GM23248 (cell line): ENCODE data around the gene FADS3. TPM values are rescaled to one million over a fixed set of nuclear protein-coding genes. Genes with fewer than 3 reads are reported as not detected.

Experiments used
- DNase-seq: peaks from one replicate; pipeline ENCODE4 v3.0.0-alpha.2; 2015
- H2AFZ ChIP-seq: fragments of 200-600 bp; sonication (generic); 2 replicates; pipeline ENCODE4 v1.6.1; 2016; ENCODE audit warnings: antibody characterized with exemption
- H3F3A ChIP-seq: fragments of 200-600 bp; sonication (generic); 2 replicates; pipeline ENCODE4 v1.6.1; 2016; ENCODE audit warnings: mild to moderate bottlenecking, antibody characterized with exemption, mixed run types; ENCODE audit not compliant: insufficient read depth
- H3K27ac ChIP-seq: fragments of 200-600 bp; sonication (generic); 2 replicates; pipeline ENCODE4 v1.5.1; 2016; ENCODE audit warnings: mild to moderate bottlenecking
- H3K27me3 ChIP-seq: fragments of 200-600 bp; sonication (generic); replicated peaks from 2 replicates; pipeline ENCODE4 v1.6.1; 2016; ENCODE audit warnings: mild to moderate bottlenecking; ENCODE audit not compliant: insufficient read depth
- H3K36me3 ChIP-seq: fragments of 200-600 bp; sonication (generic); 2 replicates; pipeline ENCODE4 v1.6.1; 2016; ENCODE audit warnings: low read depth, mild to moderate bottlenecking
- H3K4me1 ChIP-seq: fragments of 200-600 bp; sonication (generic); 2 replicates; pipeline ENCODE4 v1.6.1; 2016; ENCODE audit warnings: mild to moderate bottlenecking; ENCODE audit not compliant: insufficient read depth
- H3K4me2 ChIP-seq: fragments of 200-600 bp; sonication (generic); one replicate; pipeline ENCODE4 v1.6.1; 2016; ENCODE audit warnings: mild to moderate bottlenecking; ENCODE audit not compliant: unreplicated experiment
- H3K4me3 ChIP-seq: fragments of 200-600 bp; sonication (generic); 2 replicates; pipeline ENCODE4 v1.5.1; 2016; ENCODE audit warnings: mild to moderate bottlenecking
- H3K79me2 ChIP-seq: fragments of 200-600 bp; sonication (generic); 2 replicates; pipeline ENCODE4 v1.6.1; 2016; ENCODE audit warnings: mild to moderate bottlenecking; ENCODE audit not compliant: insufficient read depth
- H3K9ac ChIP-seq: fragments of 200-600 bp; sonication (generic); 2 replicates; pipeline ENCODE4 v1.6.1; 2016; ENCODE audit warnings: mild to moderate bottlenecking
- H3K9me2 ChIP-seq: fragments of 200-600 bp; sonication (generic); 2 replicates; pipeline ENCODE4 v1.6.1; 2016; ENCODE audit warnings: mixed run types, mild to moderate bottlenecking, moderate library complexity; ENCODE audit not compliant: insufficient read depth
- H3K9me3 ChIP-seq: fragments of 200-600 bp; sonication (generic); one replicate; pipeline ENCODE4 v1.6.1; 2017; ENCODE audit warnings: low read depth
- H4K20me1 ChIP-seq: fragments of 200-600 bp; sonication (generic); 2 replicates; pipeline ENCODE4 v1.6.0; 2016; ENCODE audit not compliant: insufficient read depth
- EZH2 ChIP-seq: fragments of 200-600 bp; sonication (generic); IDR thresholded peaks from 2 replicates; pipeline ENCODE4 v1.6.1; 2018; ENCODE audit warnings: antibody characterized with exemption, mild to moderate bottlenecking; ENCODE audit not compliant: insufficient read depth, poor library complexity, severe bottlenecking
- EZH2phosphoT487 ChIP-seq: fragments of 200-600 bp; sonication (generic); IDR thresholded peaks from 2 replicates; pipeline ENCODE4 v1.6.1; 2018; ENCODE audit warnings: antibody characterized with exemption, moderate library complexity, mild to moderate bottlenecking, low read depth; ENCODE audit not compliant: insufficient read depth
- WGBS, 2 experiments: methylation state at CpG; one replicate each; pipeline ENCODE4 v1.1.6; 2015 to 2017; ENCODE audit warnings: low lambda C conversion rate in 2 of 2, low coverage in 1 of 2; ENCODE audit errors: missing lambda C conversion rate in 2 of 2; 5-methylcytosine and 5-hydroxymethylcytosine counted together
- in situ Hi-C: fragments of 300-500 bp; cut with MboI; formaldehyde crosslinking; loops from 2 replicates; pipeline ENCODE4 v1.15.0; 2020
- microRNA-seq: library from miRNA; unstranded; fragments of <30 nt; microRNA quantifications from one replicate; pipeline ENCODE4, GENCODE V29; 2016; ENCODE audit warnings: borderline number of aligned reads
- polyA plus RNA-seq: library from polyadenylated mRNA; unstranded; fragments of >200 nt; fragmentation: Nextera tagmentation; extraction: Ambion mirVana; gene quantifications from 2 replicates; pipeline ENCODE4 v1.2.1, GENCODE V29; 2016
- small RNA-seq: library from RNA; depleted of rRNA; stranded (forward); fragments of <200 nt; gene quantifications from one replicate; pipeline ENCODE3, GENCODE V24; 2014; ENCODE audit warnings: low read depth, low replicate concordance
- total RNA-seq: library from RNA; depleted of rRNA; stranded (reverse); fragments of >200 nt; shearing (Covaris generic); gene quantifications from 2 replicates; pipeline ENCODE4 v1.2.3, GENCODE V29; 2014; rRNA removed

Gene FADS3
- total and polyA plus RNA-seq, 2 experiments from 2014 or later, result 135 to 203 TPM

DNA sequence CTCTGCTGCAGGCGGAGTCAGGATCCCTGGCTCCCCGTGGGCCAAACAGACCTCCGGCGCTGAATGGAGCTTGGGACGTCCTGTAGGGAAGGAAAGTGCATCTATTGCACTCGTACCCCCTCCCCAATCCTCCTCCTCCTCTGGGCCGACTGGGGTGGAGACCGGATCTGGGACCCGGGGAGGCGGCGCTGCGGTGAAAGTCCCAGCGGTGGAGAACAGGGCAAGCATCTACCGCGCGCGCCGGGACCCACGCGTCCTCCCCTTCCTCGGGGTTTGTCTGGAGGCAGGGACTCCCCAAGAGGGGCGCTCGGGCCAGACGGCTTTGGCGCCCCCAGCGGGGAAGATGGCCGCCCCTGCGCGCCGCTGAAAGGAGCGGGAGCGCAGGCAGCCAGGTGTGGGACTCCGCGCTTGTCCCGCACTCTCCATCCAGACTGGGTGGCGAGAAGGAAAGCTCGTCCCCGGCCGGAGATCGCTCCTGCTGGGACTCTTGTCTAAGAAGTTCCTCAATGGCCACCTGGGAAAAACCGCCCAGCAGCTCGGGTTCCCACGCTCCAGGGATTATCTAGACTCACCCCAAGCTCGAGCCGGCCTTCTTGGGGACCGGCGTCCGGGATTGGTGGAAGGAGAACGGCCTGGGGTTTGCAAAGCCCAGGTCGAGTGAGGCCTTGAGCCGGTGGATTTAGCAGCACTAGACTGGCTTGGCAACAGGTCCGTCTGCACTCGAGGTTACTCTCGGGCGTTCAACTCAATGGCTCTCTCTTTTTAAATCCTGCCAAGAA lies 62.5 kb downstream of the FADS3 start:
- WGBS, 2 experiments, result 7% methylated on average over 41 to 55 of the region's 55 CpGs

GRCh38 chr11:61828379-61828628 lies 63.0 kb downstream of the FADS3 start:
- Histone ChIP-seq H2AFZ (peak overlapping the region; percentile 82), H3K79me2 (no peaks in the 10 kb centered on the region), H3K36me3 (no peaks in the 10 kb centered on the region), H3K9ac (peak overlapping the region; percentile 40), H3F3A (peaks cover 8% of the 10 kb centered on the region), H3K27ac (no peak overlapping the region), H3K4me3 (peak overlapping the region; percentile 71), H3K4me2 (peak overlapping the region; percentile 81), H4K20me1 (no peaks in the 10 kb centered on the region), H3K4me1 (peaks cover 9% of the 10 kb centered on the region), H3K9me2 (no peaks in the 10 kb centered on the region), H3K27me3 (no peaks in the 10 kb centered on the region), H3K9me3 (no peaks in the 10 kb centered on the region)
- in situ Hi-C loops, result no loop called here
- peak; percentile 10 for TF ChIP-seq EZH2
- TF ChIP-seq EZH2phosphoT487, result no peak
- WGBS, 2 experiments, result 0% methylated on average over 7 to 16 of the region's 16 CpGs
- no peak for DNase-seq

More for the DNA sequence above, 62.5 kb downstream of the FADS3 start:
- H3K4me2 ChIP-seq, result peak overlapping the region; percentile 81
- no peaks in the 10 kb centered on the region for H3K9me2 ChIP-seq
- peak; percentile 20 for DNase-seq
- TF ChIP-seq EZH2, result no peak
- no peak for TF ChIP-seq EZH2phosphoT487
- H3K27ac ChIP-seq, result no peak overlapping the region
- H3K9me3 ChIP-seq, result no peaks in the 10 kb centered on the region
- no peaks in the 10 kb centered on the region for H3K79me2 ChIP-seq
- H2AFZ ChIP-seq, result peak overlapping the region; percentile 82
- H3K4me1 ChIP-seq, result peaks cover 9% of the 10 kb centered on the region
- peaks cover 8% of the 10 kb centered on the region for H3F3A ChIP-seq
- in situ Hi-C loops, result no loop called here
- H3K9ac ChIP-seq, result no peak overlapping the region; the same call in 1 of the 2 replicates
- H4K20me1 ChIP-seq, result no peaks in the 10 kb centered on the region
- no peaks in the 10 kb centered on the region for H3K27me3 ChIP-seq
- peak overlapping the region; percentile 71 for H3K4me3 ChIP-seq
- no peaks in the 10 kb centered on the region for H3K36me3 ChIP-seq

DNA sequence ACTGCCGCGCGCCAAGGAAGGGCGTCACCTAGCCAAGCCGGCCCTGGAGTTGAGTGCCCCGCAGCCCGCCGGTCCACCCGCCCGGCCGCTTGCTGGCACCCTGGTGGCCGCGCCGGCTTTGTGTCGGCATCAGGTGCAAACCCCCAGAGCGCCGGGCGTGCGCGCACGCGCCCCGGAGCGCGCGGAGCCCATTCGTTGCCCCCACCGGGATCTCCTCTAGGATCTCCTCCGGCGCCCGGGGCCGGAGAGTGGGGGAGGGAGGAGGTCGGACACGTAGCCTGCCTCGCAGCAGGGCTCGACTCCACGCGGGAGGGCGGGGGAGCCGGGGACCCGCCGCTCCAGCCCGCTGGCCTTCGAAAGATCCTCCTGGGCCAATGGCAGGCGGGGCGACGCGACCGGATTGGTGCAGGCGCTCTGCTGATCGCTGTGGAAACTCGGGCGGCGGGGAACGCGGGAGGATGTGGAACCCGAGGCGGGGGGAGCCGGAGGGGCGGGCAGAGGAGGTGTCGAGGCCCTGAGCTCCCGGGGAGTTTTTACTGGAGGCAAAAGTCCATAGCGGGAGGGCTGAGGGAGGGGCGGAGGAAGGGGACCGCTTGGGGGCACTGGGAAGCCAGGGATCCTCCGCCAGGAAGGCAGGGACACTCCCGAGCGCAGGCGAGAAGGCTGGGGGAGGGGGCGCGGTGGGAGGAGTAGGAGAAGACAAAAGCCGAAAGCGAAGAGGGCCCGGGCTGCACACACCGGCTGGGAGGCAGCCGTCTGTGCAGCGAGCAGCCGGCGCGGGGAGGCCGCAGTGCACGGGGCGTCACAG lies 63.6 kb downstream of the FADS3 start, which contains the start of gene FADS2:
FADS2 (plus strand) TSS at position 730 of the 808 bp plus-strand sequence. CDS start 91 bp downstream, outside the sequence.
- 2 to 3% methylated on average over 31 to 78 of the region's 83 CpGs for WGBS, 2 experiments
- Histone ChIP-seq H3K79me2 (no peaks in the 10 kb centered on the region), H3K27me3 (no peaks in the 10 kb centered on the region), H3K9ac (peak within 1 kb of the TSS; percentile 40), H3K4me3 (peak within 1 kb of the TSS; percentile 71), H3K4me1 (peaks cover 9% of the 10 kb centered on the region), H3K9me2 (no peaks in the 10 kb centered on the region), H3K4me2 (peak within 1 kb of the TSS; percentile 81), H3K36me3 (no peaks in the 10 kb centered on the region), H4K20me1 (no peaks in the 10 kb centered on the region), H3F3A (peaks cover 8% of the 10 kb centered on the region), H3K9me3 (no peaks in the 10 kb centered on the region), H3K27ac (no peak within 1 kb of the TSS), H2AFZ (peak within 1 kb of the TSS; percentile 82)
- peak; percentile 71 for DNase-seq
- in situ Hi-C loops, result no loop called here
- TF ChIP-seq EZH2 (peak; percentile 41), EZH2phosphoT487 (no peak)

DNA sequence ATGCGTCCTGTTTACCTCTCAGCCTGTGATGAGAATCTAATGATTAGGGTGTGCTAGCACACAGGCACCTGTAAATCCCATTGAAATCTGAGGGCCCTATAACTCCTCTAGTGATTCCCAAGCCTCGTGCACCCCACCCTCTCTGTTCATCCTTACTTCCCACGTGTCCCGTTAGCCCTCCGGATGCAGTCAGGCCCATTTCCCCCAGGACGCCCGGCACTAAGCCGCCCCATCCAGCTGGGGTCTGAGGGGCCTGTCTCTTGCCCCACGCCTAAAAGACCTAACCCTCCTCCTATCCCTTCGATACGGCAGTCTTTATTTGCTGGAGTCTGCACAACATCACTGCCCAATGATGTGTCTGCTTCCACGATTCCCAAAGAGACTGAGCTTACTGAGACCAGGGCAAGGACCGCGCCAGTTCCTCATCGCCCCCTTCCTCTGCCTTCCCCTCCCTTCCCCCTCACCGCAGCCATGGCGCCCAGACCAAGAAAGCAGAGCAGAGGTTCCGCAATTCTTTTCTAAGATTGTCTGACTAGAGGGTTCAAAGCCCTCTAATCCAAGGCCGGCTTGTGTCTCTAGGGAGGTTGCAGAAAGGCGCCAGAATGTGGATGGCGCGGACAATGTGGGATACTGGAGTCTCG lies 64.3 kb downstream of the FADS3 start:
- in situ Hi-C loops, result no loop called here
- Histone ChIP-seq H3F3A (peaks cover 8% of the 10 kb centered on the region), H3K9me2 (no peaks in the 10 kb centered on the region), H3K79me2 (no peaks in the 10 kb centered on the region), H3K27me3 (no peaks in the 10 kb centered on the region), H3K9me3 (no peaks in the 10 kb centered on the region), H3K4me1 (peaks cover 9% of the 10 kb centered on the region), H3K27ac (no peak overlapping the region), H3K4me2 (peak overlapping the region; percentile 81), H2AFZ (peak overlapping the region; percentile 82), H4K20me1 (no peaks in the 10 kb centered on the region), H3K4me3 (peak overlapping the region; percentile 71), H3K9ac (peak overlapping the region; percentile 40), H3K36me3 (no peaks in the 10 kb centered on the region)
- WGBS, 2 experiments, result 56 to 59% methylated on average over 23 of the region's 23 CpGs
- no peak for TF ChIP-seq EZH2phosphoT487
- TF ChIP-seq EZH2, result no peak
- DNase-seq, result no peak

Small RNA genes lying within 50 kb of the gene (microRNA-seq; reads per million reads assigned to microRNA genes)
- gene MIR6746, result 7.2 reads per million, percentile 11 among the genes with 10 or more reads in this experiment

Small RNA genes lying within 50 kb of the gene (small RNA-seq; reads per million reads assigned to genes)
- gene MIR6746, result not detected
- gene RNU6-1243P, result not detected

Other genes starting within 250 kb of the FADS3 start
- gene DAGLA, start 211.2 kb downstream of the FADS3 start, total RNA-seq, result 1.3 and 2.3 TPM in 2 replicates
- 1.3 and 1.4 TPM in 2 replicates for gene DAGLA, start 211.2 kb downstream of the FADS3 start, polyA plus RNA-seq
- not detected in 2 replicates for gene MYRF, start 138.9 kb downstream of the FADS3 start, total RNA-seq
- 0.05 and 0.16 TPM in 2 replicates for gene MYRF, start 138.9 kb downstream of the FADS3 start, polyA plus RNA-seq
- 28.5 and 72.8 TPM in 2 replicates for gene TMEM258, start 98.9 kb downstream of the FADS3 start, total RNA-seq
- 258 and 259 TPM in 2 replicates for gene TMEM258, start 98.9 kb downstream of the FADS3 start, polyA plus RNA-seq
- 29.0 and 29.2 TPM in 2 replicates for gene FEN1, start 98.6 kb downstream of the FADS3 start, total RNA-seq
- gene FEN1, start 98.6 kb downstream of the FADS3 start, polyA plus RNA-seq, result 29.1 and 31.5 TPM in 2 replicates
- 12.9 and 44.9 TPM in 2 replicates for gene FADS1, start 74.5 kb downstream of the FADS3 start, total RNA-seq
- 19.7 and 21.6 TPM in 2 replicates for gene FADS1, start 74.5 kb downstream of the FADS3 start, polyA plus RNA-seq
- gene FADS2, start 63.2 kb downstream of the FADS3 start, total RNA-seq, result 5.2 and 7.7 TPM in 2 replicates
- 5.5 and 6.3 TPM in 2 replicates for gene FADS2, start 63.2 kb downstream of the FADS3 start, polyA plus RNA-seq
- 6.6 and 7.5 TPM in 2 replicates for gene RAB3IL1, start 26.0 kb upstream of the FADS3 start, total RNA-seq
- gene RAB3IL1, start 26.0 kb upstream of the FADS3 start, polyA plus RNA-seq, result 2.8 and 3.3 TPM in 2 replicates
- gene BEST1, start 58.8 kb upstream of the FADS3 start, total RNA-seq, result 4.7 and 5.1 TPM in 2 replicates
- 3.1 and 3.9 TPM in 2 replicates for gene BEST1, start 58.8 kb upstream of the FADS3 start, polyA plus RNA-seq
- 393 and 473 TPM in 2 replicates for gene FTH1, start 76.1 kb upstream of the FADS3 start, total RNA-seq
- gene FTH1, start 76.1 kb upstream of the FADS3 start, polyA plus RNA-seq, result 10,305 and 10,611 TPM in 2 replicates
- 16.0 and 39.5 TPM in 2 replicates for gene INCENP, start 232.5 kb upstream of the FADS3 start, total RNA-seq
- gene INCENP, start 232.5 kb upstream of the FADS3 start, polyA plus RNA-seq, result 4.6 and 5.1 TPM in 2 replicates